ENCODE measurements around the gene PLEKHS1. TPM values are rescaled to one million over a fixed set of nuclear protein-coding genes. Genes with fewer than 3 reads are reported as not detected.

Gene PLEKHS1
- total RNA-seq, 1 donor from 2014 or later = not detected

GRCh38 chr10:113753020-113753692 is 1.7 kb downstream of the PLEKHS1 start:
- Histone ChIP-seq H3K9me3 (no peaks in the 10 kb centered on the region), H3K27me3 (no peaks in the 10 kb centered on the region), H3K4me1 (no peaks in the 10 kb centered on the region), H3K27ac (no peak overlapping the region), H3K36me3 (no peaks in the 10 kb centered on the region), H3K4me3 (no peak overlapping the region)
- intact Hi-C loops (cut with DNase I) = no loop called here
- no peak for DNase-seq
- peak; percentile 24 for ATAC-seq
- no peak for TF ChIP-seq CTCF (IDR thresholded peaks at IDR 0.05)

GRCh38 chr10:113754125-113754524 is 2.6 kb downstream of the PLEKHS1 start:
- Histone ChIP-seq H3K9me3 (no peaks in the 10 kb centered on the region), H3K36me3 (no peaks in the 10 kb centered on the region), H3K27me3 (no peaks in the 10 kb centered on the region), H3K4me3 (no peak overlapping the region), H3K4me1 (no peaks in the 10 kb centered on the region), H3K27ac (no peak overlapping the region)
- DNase-seq = no peak
- intact Hi-C loops (cut with DNase I) = no loop called here
- no peak for TF ChIP-seq CTCF (IDR thresholded peaks at IDR 0.05)
- ATAC-seq = no peak

- no peak overlapping the region for H3K4me3 ChIP-seq
- no peak overlapping the region for H3K27ac ChIP-seq
- intact Hi-C loops (cut with DNase I) = no loop called here
- no peaks in the 10 kb centered on the region for H3K27me3 ChIP-seq
- no peak for TF ChIP-seq CTCF (IDR thresholded peaks at IDR 0.05)
- no peak for ATAC-seq
- no peaks in the 10 kb centered on the region for H3K4me1 ChIP-seq
- no peaks in the 10 kb centered on the region for H3K36me3 ChIP-seq
- H3K9me3 ChIP-seq = no peaks in the 10 kb centered on the region
- DNase-seq = no peak
These were observed 3.3 kb downstream of the PLEKHS1 start for GRCh38 chr10:113754768-113755167.

- Histone ChIP-seq H3K9me3 (no peaks in the 10 kb centered on the region), H3K27ac (no peak overlapping the region), H3K4me1 (no peaks in the 10 kb centered on the region), H3K36me3 (no peaks in the 10 kb centered on the region), H3K4me3 (no peak overlapping the region), H3K27me3 (no peaks in the 10 kb centered on the region)
- no peak for TF ChIP-seq CTCF (IDR thresholded peaks at IDR 0.05)
- ATAC-seq (no peak), DNase-seq (no peak)
- intact Hi-C loops (cut with DNase I) = no loop called here
These were observed 5.6 kb downstream of the PLEKHS1 start for GRCh38 chr10:113756940-113757543.

GRCh38 chr10:113762083-113762482 is 10.6 kb downstream of the PLEKHS1 start:
- DNase-seq (no peak), ATAC-seq (no peak)
- Histone ChIP-seq H3K4me3 (no peak overlapping the region), H3K9me3 (no peaks in the 10 kb centered on the region), H3K27me3 (no peaks in the 10 kb centered on the region), H3K36me3 (no peaks in the 10 kb centered on the region), H3K27ac (no peak overlapping the region), H3K4me1 (no peaks in the 10 kb centered on the region)
- intact Hi-C loops (cut with DNase I) = no loop called here
- no peak for TF ChIP-seq CTCF (IDR thresholded peaks at IDR 0.05)

Measured in upper lobe of right lung (tissue), 1 donor.